Panc1 (cell line): ENCODE results near the gene NXPE3. TPM values are rescaled to one million over a fixed set of nuclear protein-coding genes. Genes with fewer than 3 reads are reported as not detected.

Experiments used
- ATAC-seq: fragments of 200-7000 bp; cut with Tn5 transposase; 2 replicates; pipeline ENCODE4 v1.9.1; 2020; ENCODE audit warnings: mild to moderate bottlenecking, moderate library complexity
- BruUV-seq: library from RNA; stranded (reverse); fragments of 400-500 nt; replicated peaks from 2 replicates; lab custom pipeline; 2021; lab: Mats Ljungman, UMichigan
- CTCF ChIA-PET: fragments of 300-600 bp; sonication (Branson Sonifier 250); formaldehyde crosslinking; loops from one replicate; lab custom pipeline; 2022; ENCODE audit warnings: antibody characterized with exemption; lab: Charles Lee
- POLR2A ChIA-PET: fragments of 300-600 bp; sonication (Branson Sonifier 250); formaldehyde crosslinking; loops from one replicate; lab custom pipeline; 2022; ENCODE audit warnings: antibody characterized with exemption; lab: Charles Lee
- DNase-seq: peaks from one replicate; pipeline ENCODE4 v3.0.0-alpha.2; 2010; ENCODE audit warnings: low read depth, low spot score
- H3K27ac ChIP-seq: 2 replicates; pipeline ENCODE4 v1.5.1; 2011; ENCODE audit warnings: mild to moderate bottlenecking, low read length, inconsistent platforms
- H3K27me3 ChIP-seq: fragments of 200-500 bp; sonication (Bioruptor generic); 2 replicates; pipeline ENCODE4 v1.6.0; 2014; ENCODE audit warnings: low read length, inconsistent platforms; ENCODE audit not compliant: control insufficient read depth, insufficient read depth
- H3K36me3 ChIP-seq: fragments of 200-500 bp; sonication (Bioruptor generic); 2 replicates; pipeline ENCODE4 v1.5.1; 2014; ENCODE audit warnings: inconsistent platforms, mild to moderate bottlenecking, low read length, moderate library complexity; ENCODE audit not compliant: control insufficient read depth, insufficient read depth
- H3K4me1 ChIP-seq: 2 replicates; pipeline ENCODE4 v1.5.1; 2011; ENCODE audit warnings: inconsistent platforms, mild to moderate bottlenecking, low read length, moderate library complexity; ENCODE audit not compliant: control insufficient read depth, insufficient read depth
- H3K4me3 ChIP-seq, 2 experiments: 2 replicates each; pipeline ENCODE4 v1.5.1; 2011 to 2012; ENCODE audit warnings: low read depth in 2 of 2, low read length in 2 of 2, mild to moderate bottlenecking in 2 of 2, inconsistent platforms in 1 of 2, moderate library complexity in 1 of 2
- H3K9me3 ChIP-seq: fragments of 200-500 bp; sonication (Bioruptor generic); 2 replicates; pipeline ENCODE4 v1.5.1; 2014; ENCODE audit warnings: low read depth, mild to moderate bottlenecking, inconsistent platforms, low read length, moderate library complexity; ENCODE audit not compliant: control insufficient read depth, insufficient read depth
- POLR2AphosphoS5 ChIP-seq: IDR thresholded peaks from 2 replicates; pipeline ENCODE4 v1.6.1; 2012; ENCODE audit warnings: mild to moderate bottlenecking, low read depth, low read length, moderate library complexity
- REST ChIP-seq, 2 experiments: IDR thresholded peaks; 2 replicates each; pipeline ENCODE4 v1.6.1; 2011 to 2012; ENCODE audit warnings: low read depth in 2 of 2, control low read depth in 1 of 2, low read length in 1 of 2, mild to moderate bottlenecking in 1 of 2, moderate library complexity in 1 of 2; ENCODE audit not compliant: insufficient read depth in 1 of 2
- SIN3A ChIP-seq: IDR thresholded peaks from 2 replicates; pipeline ENCODE4 v1.6.1; 2012; ENCODE audit warnings: low read depth, mild to moderate bottlenecking, low read length, moderate library complexity, borderline replicate concordance; ENCODE audit not compliant: insufficient read depth
- TCF7L2 ChIP-seq: IDR thresholded peaks from 2 replicates; pipeline ENCODE4 v1.6.1; 2011; ENCODE audit warnings: mild to moderate bottlenecking, low read depth, low read length, inconsistent platforms
- in situ Hi-C: cut with HindIII; loops from 2 replicates; pipeline ENCODE4 v1.10.0; 2016; ENCODE audit warnings: low sequenced_read_pairs, low pct_unique_long_range_greater_than_20kb
- intact Hi-C: fragments of 100-400 bp; cut with micrococcal nuclease; formaldehyde crosslinking; loops from one replicate; pipeline ENCODE4 v1.10.0; 2022; ENCODE audit not compliant: unreplicated experiment
- total RNA-seq: library from RNA; stranded (reverse); gene quantifications from one replicate; pipeline ENCODE4 v1.2.1, GENCODE V29; 2021; ENCODE audit not compliant: unreplicated experiment
- TF ChIP-seq, protein P1 (sequence below): fragments of 450-650 bp; IDR thresholded peaks from 2 replicates; pipeline ENCODE4 v1.5.1; 2017; ENCODE audit warnings: mild to moderate bottlenecking

The NXPE3 gene
- total RNA-seq, 1 experiment from 2014 or later, result 30.4 TPM

DNA sequence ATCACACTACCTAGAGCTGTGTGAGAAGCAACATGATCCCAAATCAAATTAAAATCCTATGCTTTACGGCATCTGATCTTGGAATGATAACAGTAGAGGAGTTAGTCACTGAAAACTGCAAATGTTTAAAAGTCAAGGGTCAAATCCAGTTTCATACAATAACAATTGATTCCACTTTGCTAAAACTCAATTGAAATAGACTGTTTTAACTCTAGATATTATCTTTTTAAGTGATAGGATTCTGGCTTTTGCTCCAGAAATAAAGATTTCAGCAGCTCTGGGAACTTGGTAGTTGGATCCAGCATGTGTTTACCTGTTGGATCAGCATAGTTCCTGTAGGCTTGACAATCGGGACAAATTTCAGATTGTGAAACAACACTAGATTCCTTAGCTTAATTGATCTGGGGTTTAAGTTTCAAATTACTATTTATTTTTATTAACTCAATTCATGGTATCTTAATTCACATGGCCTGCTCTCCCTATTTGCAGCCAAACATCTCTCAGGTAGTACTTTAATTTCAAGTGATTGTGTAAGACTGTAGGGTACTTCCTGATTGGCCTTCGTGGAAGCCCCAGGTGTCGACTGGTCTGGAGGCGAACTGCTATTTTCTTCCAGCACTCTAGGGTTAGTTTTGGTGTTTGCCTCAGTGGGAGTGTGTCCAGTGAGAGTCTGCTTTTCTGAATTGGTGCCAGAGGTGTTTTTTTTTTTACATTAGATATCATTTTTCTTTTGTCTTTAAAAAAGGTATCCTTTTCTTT is 86.9 kb downstream of the NXPE3 start:
- in situ Hi-C loops, result no loop called here
- intact Hi-C loops, result no loop called here
- peaks cover 2% of the 10 kb centered on the region; the same call in 1 of the 2 replicates for H3K36me3 ChIP-seq
- POLR2A ChIA-PET, result no interaction called here
- H3K4me1 ChIP-seq, result peaks cover 8% of the 10 kb centered on the region; the same call in 1 of the 2 replicates
- no peaks in the 10 kb centered on the region for H3K27me3 ChIP-seq
- TF ChIP-seq TCF7L2, result no peak
- no peak for TF ChIP-seq SIN3A
- TF ChIP-seq REST (IDR thresholded peaks at IDR 0.05; ENCODE audit: insufficient read depth in 1 of 2, low read depth in 2 of 2, low read length in 1 of 2), result no peak
- TF ChIP-seq, protein P1, sequence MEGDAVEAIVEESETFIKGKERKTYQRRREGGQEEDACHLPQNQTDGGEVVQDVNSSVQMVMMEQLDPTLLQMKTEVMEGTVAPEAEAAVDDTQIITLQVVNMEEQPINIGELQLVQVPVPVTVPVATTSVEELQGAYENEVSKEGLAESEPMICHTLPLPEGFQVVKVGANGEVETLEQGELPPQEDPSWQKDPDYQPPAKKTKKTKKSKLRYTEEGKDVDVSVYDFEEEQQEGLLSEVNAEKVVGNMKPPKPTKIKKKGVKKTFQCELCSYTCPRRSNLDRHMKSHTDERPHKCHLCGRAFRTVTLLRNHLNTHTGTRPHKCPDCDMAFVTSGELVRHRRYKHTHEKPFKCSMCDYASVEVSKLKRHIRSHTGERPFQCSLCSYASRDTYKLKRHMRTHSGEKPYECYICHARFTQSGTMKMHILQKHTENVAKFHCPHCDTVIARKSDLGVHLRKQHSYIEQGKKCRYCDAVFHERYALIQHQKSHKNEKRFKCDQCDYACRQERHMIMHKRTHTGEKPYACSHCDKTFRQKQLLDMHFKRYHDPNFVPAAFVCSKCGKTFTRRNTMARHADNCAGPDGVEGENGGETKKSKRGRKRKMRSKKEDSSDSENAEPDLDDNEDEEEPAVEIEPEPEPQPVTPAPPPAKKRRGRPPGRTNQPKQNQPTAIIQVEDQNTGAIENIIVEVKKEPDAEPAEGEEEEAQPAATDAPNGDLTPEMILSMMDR, result no peak
- no peak for TF ChIP-seq POLR2AphosphoS5
- no TSS peak for BruUV-seq
- CTCF ChIA-PET, result no interaction called here
- no peak for DNase-seq
- H3K27ac ChIP-seq, result no peak overlapping the region
- no peak for ATAC-seq
- H3K4me3 ChIP-seq, result no peak overlapping the region
- no peaks in the 10 kb centered on the region for H3K9me3 ChIP-seq

GRCh38 chr3:101867511-101867910 is 88.5 kb downstream of the NXPE3 start:
- Histone ChIP-seq H3K9me3 (no peaks in the 10 kb centered on the region), H3K4me1 (peaks cover 8% of the 10 kb centered on the region; the same call in 1 of the 2 replicates), H3K36me3 (no peaks in the 10 kb centered on the region), H3K27me3 (no peaks in the 10 kb centered on the region), H3K27ac (no peak overlapping the region), H3K4me3 (no peak overlapping the region)
- BruUV-seq, result no TSS peak
- TF ChIP-seq, protein P1, result no peak
- TF ChIP-seq REST (IDR thresholded peaks at IDR 0.05; ENCODE audit: insufficient read depth in 1 of 2, low read depth in 2 of 2, low read length in 1 of 2), result no peak
- no peak for TF ChIP-seq SIN3A
- no peak for TF ChIP-seq POLR2AphosphoS5
- TF ChIP-seq TCF7L2, result no peak
- in situ Hi-C loops, result no loop called here
- intact Hi-C loops, result no loop called here
- no peak for ATAC-seq
- ChIA-PET POLR2A (no interaction called here), CTCF (no interaction called here)
- no peak for DNase-seq
